OCI-LY1 (cell line): ENCODE data around the gene LRRC3B.

Experiments used
- H2AFZ ChIP-seq: fragments of 200-600 bp; sonication (generic), shearing (Covaris generic); 2 replicates; pipeline ENCODE4 v1.6.0; 2014; ENCODE audit warnings: antibody characterized with exemption, mild to moderate bottlenecking, low read length
- H3F3A ChIP-seq: fragments of 200-600 bp; sonication (generic), shearing (Covaris generic); 2 replicates; pipeline ENCODE4 v1.6.0; 2014; ENCODE audit warnings: mild to moderate bottlenecking, antibody characterized with exemption, low read length, moderate library complexity; ENCODE audit not compliant: insufficient read depth
- H3K27ac ChIP-seq: fragments of 200-600 bp; sonication (generic); 2 replicates; pipeline ENCODE4 v1.5.1; 2014; ENCODE audit warnings: low read length, mixed run types, mild to moderate bottlenecking, low read depth; ENCODE audit not compliant: poor library complexity, severe bottlenecking
- H3K27me3 ChIP-seq: fragments of 200-600 bp; sonication (generic); 2 replicates; pipeline ENCODE4 v1.6.0; 2014; ENCODE audit warnings: antibody characterized with exemption, mild to moderate bottlenecking, low read length, moderate library complexity; ENCODE audit not compliant: insufficient read depth
- H3K36me3 ChIP-seq: fragments of 200-600 bp; sonication (generic); 2 replicates; pipeline ENCODE4 v1.6.1; 2014; ENCODE audit warnings: mild to moderate bottlenecking, antibody characterized with exemption, low read length, moderate library complexity, mixed read lengths; ENCODE audit not compliant: insufficient read depth
- H3K4me1 ChIP-seq: fragments of 200-600 bp; sonication (generic); 2 replicates; pipeline ENCODE4 v1.5.1; 2014; ENCODE audit warnings: mild to moderate bottlenecking, low read length, moderate library complexity; ENCODE audit not compliant: insufficient read depth, severe bottlenecking
- H3K4me2 ChIP-seq: fragments of 200-600 bp; sonication (generic), shearing (Covaris generic); 2 replicates; pipeline ENCODE4 v1.6.1; 2014; ENCODE audit warnings: low read length
- H3K4me3 ChIP-seq: fragments of 200-600 bp; sonication (generic); 2 replicates; pipeline ENCODE4 v1.5.1; 2014; ENCODE audit warnings: low read length, low read depth, mild to moderate bottlenecking, mixed read lengths; ENCODE audit not compliant: poor library complexity, severe bottlenecking
- H3K79me2 ChIP-seq: fragments of 200-600 bp; shearing (Covaris generic); 2 replicates; pipeline ENCODE4 v1.6.1; 2016; ENCODE audit warnings: mixed run types, low read length, mixed read lengths; ENCODE audit not compliant: insufficient read depth
- H3K9ac ChIP-seq: fragments of 200-600 bp; sonication (generic), shearing (Covaris generic); 2 replicates; pipeline ENCODE4 v1.6.1; 2014; ENCODE audit warnings: mild to moderate bottlenecking, low read length, mixed read lengths
- H3K9me2 ChIP-seq: fragments of 200-600 bp; sonication (generic), shearing (Covaris generic); 2 replicates; pipeline ENCODE4 v1.6.1; 2014; ENCODE audit warnings: low read depth, mild to moderate bottlenecking, low read length, mixed read lengths
- H3K9me3 ChIP-seq: fragments of 200-600 bp; shearing (Covaris generic); 2 replicates; pipeline ENCODE4 v1.6.1; 2014; ENCODE audit warnings: low read length, mixed read lengths
- H4K20me1 ChIP-seq: fragments of 200-600 bp; sonication (generic), shearing (Covaris generic); 2 replicates; pipeline ENCODE4 v1.6.0; 2016; ENCODE audit warnings: mild to moderate bottlenecking, low read length; ENCODE audit not compliant: insufficient read depth
- EZH2 ChIP-seq: fragments of 200-600 bp; sonication (generic), shearing (Covaris generic); IDR thresholded peaks from 2 replicates; pipeline ENCODE4 v1.8.0; 2017; ENCODE audit warnings: borderline replicate concordance, mixed run types, mild to moderate bottlenecking, antibody characterized with exemption, low read length, moderate library complexity, mixed read lengths
- TF ChIP-seq, protein P1 (sequence below): fragments of 200-600 bp; sonication (generic), shearing (Covaris generic); IDR thresholded peaks from 2 replicates; pipeline ENCODE4 v1.5.1; 2017; ENCODE audit warnings: mild to moderate bottlenecking, antibody characterized with exemption, low read length, moderate library complexity, mixed read lengths

LRRC3B gene

DNA sequence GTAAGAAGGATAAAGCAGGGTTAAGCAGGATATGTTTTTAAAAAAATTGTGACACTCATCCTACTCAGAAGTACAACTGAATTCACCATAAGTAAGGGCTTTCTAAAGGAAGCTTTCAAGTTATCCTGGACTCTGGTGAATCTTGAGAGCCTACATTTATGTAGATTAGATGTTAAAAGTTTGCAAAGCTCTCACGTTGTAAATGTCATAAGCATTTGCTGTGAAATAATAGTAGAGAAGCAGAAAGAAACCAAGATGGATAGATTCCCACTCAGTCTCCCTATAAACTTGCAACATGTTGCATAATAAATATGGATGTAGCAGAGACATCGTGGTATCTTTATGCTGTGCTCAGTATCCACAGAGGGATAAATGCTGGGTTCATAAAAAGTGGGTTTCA lies 77.0 kb downstream of the LRRC3B start:
- Histone ChIP-seq H2AFZ (no peak overlapping the region), H3K36me3 (no peaks in the 10 kb centered on the region), H3K4me3 (no peak overlapping the region), H3K4me2 (no peak overlapping the region), H3K9me3 (no peaks in the 10 kb centered on the region), H3K4me1 (no peaks in the 10 kb centered on the region), H3K9ac (no peak overlapping the region), H3K79me2 (no peaks in the 10 kb centered on the region), H3K9me2 (no peaks in the 10 kb centered on the region), H3K27ac (no peak overlapping the region), H3K27me3 (no peaks in the 10 kb centered on the region), H4K20me1 (no peaks in the 10 kb centered on the region), H3F3A (no peaks in the 10 kb centered on the region)
- TF ChIP-seq, protein P1, sequence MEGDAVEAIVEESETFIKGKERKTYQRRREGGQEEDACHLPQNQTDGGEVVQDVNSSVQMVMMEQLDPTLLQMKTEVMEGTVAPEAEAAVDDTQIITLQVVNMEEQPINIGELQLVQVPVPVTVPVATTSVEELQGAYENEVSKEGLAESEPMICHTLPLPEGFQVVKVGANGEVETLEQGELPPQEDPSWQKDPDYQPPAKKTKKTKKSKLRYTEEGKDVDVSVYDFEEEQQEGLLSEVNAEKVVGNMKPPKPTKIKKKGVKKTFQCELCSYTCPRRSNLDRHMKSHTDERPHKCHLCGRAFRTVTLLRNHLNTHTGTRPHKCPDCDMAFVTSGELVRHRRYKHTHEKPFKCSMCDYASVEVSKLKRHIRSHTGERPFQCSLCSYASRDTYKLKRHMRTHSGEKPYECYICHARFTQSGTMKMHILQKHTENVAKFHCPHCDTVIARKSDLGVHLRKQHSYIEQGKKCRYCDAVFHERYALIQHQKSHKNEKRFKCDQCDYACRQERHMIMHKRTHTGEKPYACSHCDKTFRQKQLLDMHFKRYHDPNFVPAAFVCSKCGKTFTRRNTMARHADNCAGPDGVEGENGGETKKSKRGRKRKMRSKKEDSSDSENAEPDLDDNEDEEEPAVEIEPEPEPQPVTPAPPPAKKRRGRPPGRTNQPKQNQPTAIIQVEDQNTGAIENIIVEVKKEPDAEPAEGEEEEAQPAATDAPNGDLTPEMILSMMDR: no peak
- no peak for TF ChIP-seq EZH2

DNA sequence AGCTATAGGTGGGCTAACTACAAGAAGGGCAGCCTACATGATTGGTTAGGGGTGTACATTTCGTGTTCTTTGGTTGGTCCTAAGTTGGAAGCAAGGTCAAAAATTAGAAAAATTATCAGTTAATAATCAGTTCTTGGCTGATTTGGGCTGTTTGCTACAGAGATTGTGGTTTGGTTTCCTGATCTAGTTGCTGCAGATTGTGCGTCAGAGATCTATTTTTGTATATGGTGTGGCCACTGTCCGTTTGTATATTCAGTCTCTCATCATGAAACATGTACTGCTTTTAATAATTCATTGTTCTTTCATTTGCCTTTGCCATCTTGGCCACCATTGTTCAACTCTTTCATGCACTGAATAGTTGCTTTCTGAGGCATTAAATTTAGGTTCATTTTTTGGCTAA lies 80.9 kb downstream of the LRRC3B start:
- H2AFZ ChIP-seq: no peak overlapping the region
- H3K9me2 ChIP-seq: no peaks in the 10 kb centered on the region
- H3K79me2 ChIP-seq: no peaks in the 10 kb centered on the region
- H3K27me3 ChIP-seq: no peaks in the 10 kb centered on the region
- no peak overlapping the region for H3K27ac ChIP-seq
- no peak overlapping the region for H3K4me2 ChIP-seq
- no peaks in the 10 kb centered on the region for H4K20me1 ChIP-seq
- H3K9me3 ChIP-seq: no peaks in the 10 kb centered on the region
- no peaks in the 10 kb centered on the region for H3F3A ChIP-seq
- TF ChIP-seq, protein P1: no peak
- TF ChIP-seq EZH2: no peak
- no peaks in the 10 kb centered on the region for H3K36me3 ChIP-seq
- no peak overlapping the region for H3K9ac ChIP-seq
- no peaks in the 10 kb centered on the region for H3K4me1 ChIP-seq
- no peak overlapping the region for H3K4me3 ChIP-seq

DNA sequence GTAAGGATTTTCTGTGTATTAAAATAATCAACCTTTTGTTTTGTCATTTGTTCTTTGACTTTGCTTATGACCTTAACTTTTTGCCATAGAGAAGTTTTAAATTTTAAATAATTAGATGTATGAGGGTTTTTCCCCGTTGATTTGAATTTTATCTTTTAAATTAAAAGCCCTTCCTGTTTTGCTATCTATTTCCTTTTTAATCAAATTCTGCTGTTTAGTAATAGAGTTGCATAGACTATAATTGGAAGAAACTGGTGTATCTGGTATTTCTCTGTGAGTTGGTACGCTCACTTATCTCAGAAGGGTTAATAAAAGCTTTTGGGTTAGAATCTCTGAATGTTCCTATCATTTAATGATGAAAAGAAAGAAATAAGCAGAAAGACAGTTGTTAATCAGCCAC lies 82.2 kb downstream of the LRRC3B start:
- Histone ChIP-seq H4K20me1 (no peaks in the 10 kb centered on the region), H3K4me1 (no peaks in the 10 kb centered on the region), H3F3A (no peaks in the 10 kb centered on the region), H3K79me2 (no peaks in the 10 kb centered on the region), H2AFZ (no peak overlapping the region), H3K4me3 (no peak overlapping the region), H3K4me2 (no peak overlapping the region), H3K9me3 (no peaks in the 10 kb centered on the region), H3K27me3 (no peaks in the 10 kb centered on the region), H3K36me3 (no peaks in the 10 kb centered on the region), H3K27ac (no peak overlapping the region), H3K9ac (no peak overlapping the region), H3K9me2 (no peaks in the 10 kb centered on the region)
- no peak for TF ChIP-seq EZH2
- TF ChIP-seq, protein P1: no peak
